ENCODE measurements around the gene ANKRD11.

Gene ANKRD11

GRCh38 chr16:89360760-89361435 lies 129.5 kb downstream of the ANKRD11 start:
- TF ChIP-seq, protein P1, sequence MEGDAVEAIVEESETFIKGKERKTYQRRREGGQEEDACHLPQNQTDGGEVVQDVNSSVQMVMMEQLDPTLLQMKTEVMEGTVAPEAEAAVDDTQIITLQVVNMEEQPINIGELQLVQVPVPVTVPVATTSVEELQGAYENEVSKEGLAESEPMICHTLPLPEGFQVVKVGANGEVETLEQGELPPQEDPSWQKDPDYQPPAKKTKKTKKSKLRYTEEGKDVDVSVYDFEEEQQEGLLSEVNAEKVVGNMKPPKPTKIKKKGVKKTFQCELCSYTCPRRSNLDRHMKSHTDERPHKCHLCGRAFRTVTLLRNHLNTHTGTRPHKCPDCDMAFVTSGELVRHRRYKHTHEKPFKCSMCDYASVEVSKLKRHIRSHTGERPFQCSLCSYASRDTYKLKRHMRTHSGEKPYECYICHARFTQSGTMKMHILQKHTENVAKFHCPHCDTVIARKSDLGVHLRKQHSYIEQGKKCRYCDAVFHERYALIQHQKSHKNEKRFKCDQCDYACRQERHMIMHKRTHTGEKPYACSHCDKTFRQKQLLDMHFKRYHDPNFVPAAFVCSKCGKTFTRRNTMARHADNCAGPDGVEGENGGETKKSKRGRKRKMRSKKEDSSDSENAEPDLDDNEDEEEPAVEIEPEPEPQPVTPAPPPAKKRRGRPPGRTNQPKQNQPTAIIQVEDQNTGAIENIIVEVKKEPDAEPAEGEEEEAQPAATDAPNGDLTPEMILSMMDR (IDR thresholded peaks at IDR 0.05; ENCODE audit: low read length, missing control alignments), result no peak
- DNase-seq (ENCODE audit: low read depth), result no peak
- no peak overlapping the region for H3K4me3 ChIP-seq (replicated peaks; ENCODE audit: low read depth, low read length)

GRCh38 chr16:89359264-89360147 lies 130.9 kb downstream of the ANKRD11 start:
- H3K4me3 ChIP-seq (replicated peaks; ENCODE audit: low read depth, low read length), result no peak overlapping the region
- TF ChIP-seq, protein P1 (IDR thresholded peaks at IDR 0.05; ENCODE audit: low read length, missing control alignments), result no peak
- DNase-seq (ENCODE audit: low read depth), result peak; percentile 43

DNA sequence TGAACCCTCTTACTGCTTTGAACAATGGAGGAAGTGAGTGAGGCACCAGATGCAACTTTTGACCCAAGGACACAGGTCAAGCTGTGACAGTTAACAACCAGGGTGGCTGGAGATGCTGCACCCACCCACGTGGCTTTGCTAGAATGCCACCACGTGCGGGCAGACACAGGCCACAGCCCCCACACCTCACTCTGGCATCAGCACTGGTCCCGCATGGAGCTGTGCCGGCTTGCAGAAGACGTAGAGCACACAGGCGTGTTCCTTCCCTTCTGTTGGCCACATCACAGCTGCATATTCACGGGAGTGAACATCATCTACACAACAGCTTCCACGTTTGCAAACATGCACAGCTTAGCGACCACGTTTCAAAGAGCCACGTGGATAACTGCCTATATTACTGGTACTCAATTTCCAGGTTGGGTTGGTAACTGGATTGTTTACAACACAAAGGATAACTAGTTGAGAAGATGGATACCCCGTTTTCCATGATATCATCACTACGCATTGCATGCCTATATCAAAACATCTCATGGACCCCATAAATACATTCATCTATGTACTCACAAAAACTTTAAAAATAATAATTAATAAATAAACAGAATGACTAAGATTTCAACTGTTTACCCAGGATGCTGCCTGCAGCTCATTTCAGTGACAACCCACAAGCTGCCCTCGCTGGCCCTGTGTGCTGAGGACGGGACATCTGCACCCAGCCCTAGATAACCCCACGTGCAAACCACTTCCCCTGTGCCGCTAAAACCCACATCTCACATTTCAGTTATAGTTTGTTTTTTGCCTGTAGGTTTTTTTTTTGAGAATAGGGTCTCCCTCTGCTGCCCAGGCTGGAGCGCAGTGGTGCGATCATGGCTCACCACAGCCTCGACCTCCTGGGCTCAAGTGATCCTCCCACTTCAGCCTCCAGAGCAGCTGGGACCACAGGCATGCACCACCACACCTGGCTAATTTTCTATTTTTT lies 132.0 kb downstream of the ANKRD11 start:
- no peak overlapping the region for H3K4me3 ChIP-seq (replicated peaks; ENCODE audit: low read depth, low read length)
- TF ChIP-seq, protein P1 (IDR thresholded peaks at IDR 0.05; ENCODE audit: low read length, missing control alignments), result no peak
- no peak for DNase-seq (ENCODE audit: low read depth)

GRCh38 chr16:89357055-89357816 lies 133.1 kb downstream of the ANKRD11 start:
- no peak overlapping the region for H3K4me3 ChIP-seq (replicated peaks; ENCODE audit: low read depth, low read length)
- DNase-seq (ENCODE audit: low read depth), result no peak
- TF ChIP-seq, protein P1 (IDR thresholded peaks at IDR 0.05; ENCODE audit: low read length, missing control alignments), result no peak

DNA sequence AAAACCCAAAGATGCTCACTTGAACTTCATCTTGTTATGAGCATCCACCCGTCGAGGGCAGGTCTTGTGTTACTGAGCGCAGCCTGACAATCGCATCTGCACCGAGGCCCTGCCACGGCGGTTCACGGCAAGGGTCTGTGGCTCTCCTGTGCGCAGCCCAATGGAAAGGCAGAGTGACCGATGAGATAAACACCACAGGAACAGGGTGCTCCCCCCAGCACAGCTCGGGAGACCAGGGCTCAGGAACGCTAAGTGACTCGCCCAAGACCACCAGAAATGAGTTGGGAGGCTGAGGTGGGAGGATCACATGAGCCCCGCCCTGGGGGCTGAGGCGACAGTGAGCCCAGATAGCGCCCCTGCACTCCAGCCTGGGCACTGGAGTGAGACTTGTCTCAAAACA lies 134.7 kb downstream of the ANKRD11 start:
- no peak overlapping the region for H3K4me3 ChIP-seq (replicated peaks; ENCODE audit: low read depth, low read length)
- no peak for DNase-seq (ENCODE audit: low read depth)
- TF ChIP-seq, protein P1 (IDR thresholded peaks at IDR 0.05; ENCODE audit: low read length, missing control alignments), result no peak

- no peak for DNase-seq (ENCODE audit: low read depth)
- H3K4me3 ChIP-seq (replicated peaks; ENCODE audit: low read depth, low read length), result no peak overlapping the region
- TF ChIP-seq, protein P1 (IDR thresholded peaks at IDR 0.05; ENCODE audit: low read length, missing control alignments), result no peak
These were observed 135.4 kb downstream of the ANKRD11 start for GRCh38 chr16:89355007-89355406.

All from fibroblast of pulmonary artery (primary cell).